GM21786 (cell line): ENCODE data around the gene MTUS2.

Experiments
- ATAC-seq: cut with Tn5 transposase; IDR thresholded peaks from one replicate; pipeline ENCODE4 v1.9.1; 2021; ENCODE audit not compliant: unreplicated experiment

Gene MTUS2

GRCh38 chr13:29103065-29103800, 283.1 kb downstream of the MTUS2 start:
- ATAC-seq, result no peak

- ATAC-seq, result no peak
Measured at GRCh38 chr13:29104461-29104860, 284.3 kb downstream of the MTUS2 start.

- ATAC-seq, result no peak
Measured at GRCh38 chr13:29105779-29106178, 285.6 kb downstream of the MTUS2 start.

- ATAC-seq, result no peak
Measured at GRCh38 chr13:29106651-29107050, 286.5 kb downstream of the MTUS2 start.

GRCh38 chr13:29108068-29108786, 288.1 kb downstream of the MTUS2 start:
- ATAC-seq, result no peak

- ATAC-seq, result no peak
Measured at GRCh38 chr13:29109987-29110386, 289.8 kb downstream of the MTUS2 start.

- ATAC-seq, result no peak
Measured at GRCh38 chr13:29111446-29111845, 291.3 kb downstream of the MTUS2 start.

GRCh38 chr13:29115842-29116241, 295.7 kb downstream of the MTUS2 start:
- ATAC-seq, result no peak

GRCh38 chr13:29117663-29118062, 297.5 kb downstream of the MTUS2 start:
- ATAC-seq, result no peak

- no peak for ATAC-seq
Measured at GRCh38 chr13:29118471-29118870, 298.3 kb downstream of the MTUS2 start.

- peak; percentile 70 for ATAC-seq
Measured at GRCh38 chr13:29125191-29125933, 305.2 kb downstream of the MTUS2 start.

- ATAC-seq, result peak; percentile 69
Measured at GRCh38 chr13:29125934-29126424, 305.8 kb downstream of the MTUS2 start.

GRCh38 chr13:29129616-29130015, 309.5 kb downstream of the MTUS2 start:
- ATAC-seq, result no peak

- no peak for ATAC-seq
Measured at GRCh38 chr13:29131159-29131558, 311.0 kb downstream of the MTUS2 start.

GRCh38 chr13:29131881-29132668, 311.9 kb downstream of the MTUS2 start:
- ATAC-seq, result no peak

- ATAC-seq, result no peak
Measured at GRCh38 chr13:29136341-29136740, 316.2 kb downstream of the MTUS2 start.

- no peak for ATAC-seq
Measured at GRCh38 chr13:29137016-29137415, 316.9 kb downstream of the MTUS2 start.

GRCh38 chr13:29137995-29138394, 317.9 kb downstream of the MTUS2 start:
- ATAC-seq, result no peak

- no peak for ATAC-seq
Measured at GRCh38 chr13:29140277-29140676, 320.1 kb downstream of the MTUS2 start.

GRCh38 chr13:29143847-29144246, 323.7 kb downstream of the MTUS2 start:
- no peak for ATAC-seq

- no peak for ATAC-seq
Measured at GRCh38 chr13:29154390-29154789, 334.3 kb downstream of the MTUS2 start.
